Activated CD4-positive, alpha-beta T cell treated with anti-CD3 and anti-CD28 coated beads, Interleukin-2, Interleukin-4, amounts not matched to agents 100 ng/mL and 50 ng/mL, durations not matched to agents 16 hours and 8 hours (primary cell): ENCODE data around the gene GAGE13.
"Not testable (repeated sequence)": the region's sequence is repeated elsewhere in the genome, so short reads cannot be mapped to it uniquely, and the experiment has no call there.

Experiments
- DNase-seq: peaks from one replicate; pipeline ENCODE4 v3.0.0-alpha.2; 2020; ENCODE audit warnings: low spot score

GAGE13 gene

GRCh38 chrX:49331282-49331681, at the start of gene GAGE13:
Gene GAGE13 (plus strand): TSS chrX:49331582. CDS start chrX:49332738, 1,156 bp downstream.
- DNase-seq, result not testable (repeated sequence)

- DNase-seq, result no peak
Measured at GRCh38 chrX:49282647-49283011, 48.8 kb upstream of the GAGE13 start.

- DNase-seq, result no peak
Measured at GRCh38 chrX:49284212-49284611, 47.2 kb upstream of the GAGE13 start.

GRCh38 chrX:49286136-49286535, 45.2 kb upstream of the GAGE13 start:
- DNase-seq, result no peak

GRCh38 chrX:49286581-49286980, 44.8 kb upstream of the GAGE13 start:
- DNase-seq, result no peak

GRCh38 chrX:49287665-49288064, 43.7 kb upstream of the GAGE13 start:
- DNase-seq, result no peak

- DNase-seq, result no peak
Measured at GRCh38 chrX:49290215-49290614, 41.2 kb upstream of the GAGE13 start.

- peak; percentile 70 for DNase-seq
Measured at GRCh38 chrX:49291615-49292337, 39.6 kb upstream of the GAGE13 start.

GRCh38 chrX:49292400-49293362, 38.7 kb upstream of the GAGE13 start:
- no peak for DNase-seq

GRCh38 chrX:49299293-49299692, 32.1 kb upstream of the GAGE13 start:
- DNase-seq, result not testable (repeated sequence)

GRCh38 chrX:49300703-49301102, 30.7 kb upstream of the GAGE13 start:
- no peak for DNase-seq

- no peak for DNase-seq
Measured at GRCh38 chrX:49303346-49303745, 28.0 kb upstream of the GAGE13 start, which contains the start of gene GAGE10. Gene GAGE10 (plus strand): TSS chrX:49303646. CDS start chrX:49304860, 1,214 bp downstream.

GRCh38 chrX:49307775-49308174, 23.6 kb upstream of the GAGE13 start:
- DNase-seq, result not testable (repeated sequence)

- DNase-seq, result peak; percentile 15
Measured at GRCh38 chrX:49308604-49309269, 22.6 kb upstream of the GAGE13 start.

- DNase-seq, result peak; percentile 12
Measured at GRCh38 chrX:49309401-49309981, 21.9 kb upstream of the GAGE13 start.

GRCh38 chrX:49310371-49310770, 21.0 kb upstream of the GAGE13 start:
- no peak for DNase-seq

GRCh38 chrX:49312176-49312575, 19.2 kb upstream of the GAGE13 start:
- DNase-seq, result no peak

- DNase-seq, result no peak
Measured at GRCh38 chrX:49316085-49316484, 15.3 kb upstream of the GAGE13 start.

GRCh38 chrX:49321737-49322136, 9.6 kb upstream of the GAGE13 start, which contains the start of gene GAGE12J:
Gene GAGE12J (plus strand): TSS chrX:49322037. CDS start chrX:49323194, 1,157 bp downstream.
- not testable (repeated sequence) for DNase-seq

GRCh38 chrX:49322266-49322665, 9.1 kb upstream of the GAGE13 start:
- not testable (repeated sequence) for DNase-seq

- DNase-seq, result not testable (repeated sequence)
Measured at GRCh38 chrX:49323735-49324134, 7.6 kb upstream of the GAGE13 start.

GRCh38 chrX:49330421-49330820, 961 bp upstream of the GAGE13 start:
- DNase-seq, result not testable (repeated sequence)
